Thyroid gland (tissue), 4 donors: ENCODE measurements around the gene B3GALT4. TPM values are rescaled to one million over a fixed set of nuclear protein-coding genes. Genes with fewer than 3 reads are reported as not detected.

ENCODE experiments used
- DNase-seq, 2 donors: peaks; one replicate each; pipeline ENCODE4 v3.0.0-alpha.2; 2019
- H3K27ac ChIP-seq, 3 donors: fragments of 200-600 bp; sonication (generic); 1 replicate in 2 of 3; 2 replicates in 1 of 3; pipeline ENCODE4 v1.5.1; 2016 to 2019; ENCODE audit warnings: mild to moderate bottlenecking in 1 of 3, moderate library complexity in 1 of 3
- H3K27me3 ChIP-seq: fragments of 200-600 bp; sonication (generic); one replicate; pipeline ENCODE4 v1.5.1; 2019
- H3K36me3 ChIP-seq, 2 donors: fragments of 200-600 bp; sonication (generic); one replicate each; pipeline ENCODE4 v1.5.1; 2016 to 2019
- H3K4me1 ChIP-seq, 2 donors: fragments of 200-600 bp; sonication (generic); one replicate each; pipeline ENCODE4 v1.5.1; 2017 to 2019
- H3K4me3 ChIP-seq, 3 donors: fragments of 200-600 bp; sonication (generic); replicated peaks in 1 of 3; 1 replicate in 2 of 3; 2 replicates in 1 of 3; pipeline ENCODE4 v1.5.1; 2016; ENCODE audit warnings: mild to moderate bottlenecking in 1 of 3
- H3K9me3 ChIP-seq: fragments of 200-600 bp; sonication (generic); one replicate; pipeline ENCODE4 v1.5.1; 2017
- POLR2A ChIP-seq, 2 donors: fragments of 450-650 bp; IDR thresholded peaks; one replicate each; pipeline ENCODE4 v1.6.1; 2017; ENCODE audit warnings: antibody characterized with exemption in 2 of 2, mild to moderate bottlenecking in 2 of 2, moderate library complexity in 1 of 2
- WGBS, 2 donors: methylation state at CpG; one replicate each; pipeline ENCODE4 v1.1.5; 2017; 5-methylcytosine and 5-hydroxymethylcytosine counted together
- intact Hi-C: fragments of 100-400 bp; cut with DNase I; formaldehyde crosslinking; loops from one replicate; pipeline ENCODE4 v1.15.1; 2023
- total RNA-seq, 4 donors: library from RNA; depleted of rRNA; stranded (reverse); fragments of >200 nt; gene quantifications; one replicate each; pipeline ENCODE4 v1.2.3, GENCODE V29; 2016
- TF ChIP-seq, protein P1 (sequence below), 6 experiments: fragments of 200-600 bp in 3 of 6; fragments of 450-650 bp in 3 of 6; sonication (generic) in 3 of 6; IDR thresholded peaks; one replicate each; pipeline ENCODE4 v1.5.1; 2016 to 2019; ENCODE audit warnings: antibody characterized with exemption in 6 of 6, mild to moderate bottlenecking in 2 of 6, inconsistent platforms in 1 of 6, moderate library complexity in 1 of 6

The B3GALT4 gene
- total RNA-seq, 4 donors from 2014 or later, result 10.5 to 19.8 (median 16.4) TPM

DNA sequence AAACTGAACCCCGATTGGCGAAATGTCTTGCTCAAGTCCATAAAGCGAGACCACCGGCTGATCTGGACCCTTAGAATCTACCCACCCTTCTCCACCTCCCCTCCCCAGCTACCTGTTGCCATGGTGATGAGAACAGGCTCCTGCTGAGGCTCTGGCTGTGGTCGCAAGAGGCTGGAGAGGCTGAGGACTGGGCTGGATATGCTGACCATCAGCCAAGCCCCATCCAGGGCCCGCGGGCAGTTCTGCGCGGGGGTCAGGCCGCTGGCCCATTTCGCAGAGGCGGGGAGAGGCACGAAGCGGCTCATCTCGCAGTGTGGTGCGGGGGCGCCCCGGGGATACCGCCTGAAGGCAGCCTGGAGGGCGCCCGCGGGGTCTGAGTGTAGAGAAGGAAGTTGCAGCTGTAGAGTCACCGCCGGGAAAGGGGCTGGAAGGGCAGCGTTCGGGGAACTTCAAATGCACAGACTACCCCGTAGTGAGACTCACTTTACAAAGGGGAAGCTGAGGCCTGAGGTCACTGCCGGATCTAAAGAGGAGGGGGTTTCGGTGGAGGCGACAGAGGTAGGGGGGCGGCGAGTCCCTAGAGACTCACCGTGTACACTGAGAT lies 36.3 kb downstream of the B3GALT4 start:
- Histone ChIP-seq H3K9me3 (no peaks in the 10 kb centered on the region), H3K27ac (peak overlapping the region; percentile 94 to 99 (median 98)), H3K4me1 (peaks cover 24 to 40% of the 10 kb centered on the region in 2 donors), H3K36me3 (no peaks in the 10 kb centered on the region), H3K27me3 (no peaks in the 10 kb centered on the region), H3K4me3 (peak overlapping the region; percentile 19 to 92 (median 35))
- WGBS, 2 donors, result 0 to 1% methylated on average over 13 to 33 of the region's 33 CpGs
- intact Hi-C loops, result no loop called here
- peak; percentile 37 to 45 for DNase-seq
- TF ChIP-seq, protein P1, sequence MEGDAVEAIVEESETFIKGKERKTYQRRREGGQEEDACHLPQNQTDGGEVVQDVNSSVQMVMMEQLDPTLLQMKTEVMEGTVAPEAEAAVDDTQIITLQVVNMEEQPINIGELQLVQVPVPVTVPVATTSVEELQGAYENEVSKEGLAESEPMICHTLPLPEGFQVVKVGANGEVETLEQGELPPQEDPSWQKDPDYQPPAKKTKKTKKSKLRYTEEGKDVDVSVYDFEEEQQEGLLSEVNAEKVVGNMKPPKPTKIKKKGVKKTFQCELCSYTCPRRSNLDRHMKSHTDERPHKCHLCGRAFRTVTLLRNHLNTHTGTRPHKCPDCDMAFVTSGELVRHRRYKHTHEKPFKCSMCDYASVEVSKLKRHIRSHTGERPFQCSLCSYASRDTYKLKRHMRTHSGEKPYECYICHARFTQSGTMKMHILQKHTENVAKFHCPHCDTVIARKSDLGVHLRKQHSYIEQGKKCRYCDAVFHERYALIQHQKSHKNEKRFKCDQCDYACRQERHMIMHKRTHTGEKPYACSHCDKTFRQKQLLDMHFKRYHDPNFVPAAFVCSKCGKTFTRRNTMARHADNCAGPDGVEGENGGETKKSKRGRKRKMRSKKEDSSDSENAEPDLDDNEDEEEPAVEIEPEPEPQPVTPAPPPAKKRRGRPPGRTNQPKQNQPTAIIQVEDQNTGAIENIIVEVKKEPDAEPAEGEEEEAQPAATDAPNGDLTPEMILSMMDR (IDR thresholded peaks at IDR 0.05), result no peak
- TF ChIP-seq POLR2A (IDR thresholded peaks at IDR 0.05), result no peak

DNA sequence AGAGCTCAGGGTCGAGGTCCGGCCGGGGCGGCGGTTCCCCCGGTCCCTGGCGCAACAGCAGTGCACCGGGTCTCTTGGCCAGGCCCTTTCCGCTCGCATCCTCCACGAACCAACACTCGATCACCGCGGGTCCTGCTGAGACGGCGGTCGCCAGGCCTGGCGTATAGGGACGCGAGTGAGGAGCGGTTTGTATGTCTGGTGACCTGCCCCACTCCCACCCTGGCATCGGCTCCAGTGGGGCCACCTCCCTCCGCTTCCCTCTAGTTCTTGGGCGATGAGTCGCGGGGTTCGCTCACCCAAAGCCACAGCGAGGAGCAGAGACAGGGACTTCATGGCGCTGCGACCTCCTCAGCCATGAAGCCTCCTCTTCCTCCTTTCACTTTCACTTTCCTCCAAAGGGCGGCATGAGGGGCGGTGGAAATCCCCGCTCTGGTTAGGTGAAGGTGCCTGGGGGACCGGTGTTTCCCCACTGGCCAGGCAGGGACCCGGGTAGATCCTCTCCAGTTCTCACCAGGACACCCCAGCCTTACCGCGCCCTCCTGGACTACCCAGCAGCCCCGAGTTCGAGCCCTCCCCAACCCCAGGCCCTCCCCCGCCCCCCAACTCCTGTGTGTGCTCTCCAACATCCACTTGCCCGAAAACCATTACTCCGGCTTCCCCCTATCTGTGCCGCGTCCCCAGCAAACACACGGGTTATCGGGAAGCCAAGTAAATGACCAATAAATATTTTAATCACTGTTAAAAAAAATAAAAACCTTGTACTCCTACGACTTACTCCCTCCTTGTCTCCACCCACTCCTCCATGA lies 37.0 kb downstream of the B3GALT4 start, which contains the start of gene TAPBP:
TAPBP (minus strand) TSS at position 370 of the 806 bp plus-strand sequence; CDS start at position 333, 37 bp downstream.
- peak within 1 kb of the TSS; percentile 19 to 92 (median 35) for H3K4me3 ChIP-seq
- no peaks in the 10 kb centered on the region for H3K9me3 ChIP-seq
- WGBS, 2 donors, result 0% methylated on average over 33 to 40 of the region's 47 CpGs
- H3K4me1 ChIP-seq, result peaks cover 24 to 47% of the 10 kb centered on the region in 2 donors
- H3K36me3 ChIP-seq, result peaks cover 0 to 6% of the 10 kb centered on the region in 2 donors
- H3K27me3 ChIP-seq, result no peaks in the 10 kb centered on the region
- intact Hi-C loops, result no loop called here
- TF ChIP-seq, protein P1 (IDR thresholded peaks at IDR 0.05), result no peak
- peak; percentile 43 to 72 for TF ChIP-seq POLR2A (IDR thresholded peaks at IDR 0.05)
- peak within 1 kb of the TSS; percentile 94 to 99 (median 98) for H3K27ac ChIP-seq
- DNase-seq, result peak; percentile 65 to 72

GRCh38 chr6:33314515-33314942 lies 37.6 kb downstream of the B3GALT4 start:
- Histone ChIP-seq H3K4me3 (peak overlapping the region; percentile 19 to 92 (median 35)), H3K27ac (peak overlapping the region; percentile 94 to 99 (median 98)), H3K9me3 (no peaks in the 10 kb centered on the region), H3K36me3 (peaks cover 4 to 12% of the 10 kb centered on the region in 2 donors), H3K4me1 (peaks cover 24 to 48% of the 10 kb centered on the region in 2 donors), H3K27me3 (no peaks in the 10 kb centered on the region)
- peak; percentile 56 to 59 for DNase-seq
- 3 to 6% methylated on average over 10 of the region's 10 CpGs for WGBS, 2 donors
- TF ChIP-seq POLR2A (IDR thresholded peaks at IDR 0.05), result no peak
- TF ChIP-seq, protein P1 (IDR thresholded peaks at IDR 0.05), result no peak
- intact Hi-C loops, result no loop called here

- no peaks in the 10 kb centered on the region for H3K27me3 ChIP-seq
- intact Hi-C loops, result no loop called here
- H3K4me1 ChIP-seq, result peaks cover 24 to 51% of the 10 kb centered on the region in 2 donors
- no peaks in the 10 kb centered on the region for H3K9me3 ChIP-seq
- H3K27ac ChIP-seq, result peak overlapping the region; percentile 94 to 99 (median 98)
- WGBS, 2 donors, result 41 to 42% methylated on average over 33 to 46 of the region's 47 CpGs
- peak overlapping the region in 2 of 3 donors; percentile 35 to 92 for H3K4me3 ChIP-seq
- TF ChIP-seq, protein P1 (IDR thresholded peaks at IDR 0.05), result no peak
- peak in 1 of 2 donors; percentile 42 for TF ChIP-seq POLR2A (IDR thresholded peaks at IDR 0.05)
- peaks cover 10 to 18% of the 10 kb centered on the region in 2 donors for H3K36me3 ChIP-seq
- DNase-seq, result peak; percentile 80 to 83
These were observed 38.2 kb downstream of the B3GALT4 start for GRCh38 chr6:33314943-33315792.
